Keratinocyte (primary cell): ENCODE data around the gene ADARB2. TPM values are rescaled to one million over a fixed set of nuclear protein-coding genes. Genes with fewer than 3 reads are reported as not detected.

ENCODE experiments used
- DNase-seq: peaks from one replicate; pipeline ENCODE4 v3.0.0-alpha.2; 2011; ENCODE audit warnings: low read depth, missing footprints, low spot score
- FAIRE-seq: peaks from 2 replicates; lab custom pipeline; 2011; peaks lifted over from hg19 to GRCh38; lab: Jason Lieb, UNC
- H2AFZ ChIP-seq: 2 replicates; pipeline ENCODE4 v1.6.0; 2012; ENCODE audit warnings: low read length, control low read depth, inconsistent platforms; ENCODE audit not compliant: control insufficient read depth
- H3K27ac ChIP-seq: 2 replicates; pipeline ENCODE4 v1.5.1; 2011; ENCODE audit warnings: low read length; ENCODE audit not compliant: control insufficient read depth, insufficient read depth
- H3K27me3 ChIP-seq: 3 replicates; pipeline ENCODE4 v1.6.0; 2011; ENCODE audit warnings: low read length; ENCODE audit not compliant: control insufficient read depth, insufficient read depth; ENCODE audit errors: extremely low read depth
- H3K36me3 ChIP-seq, 2 experiments: 2 replicates in 1 of 2; 3 replicates in 1 of 2; pipeline ENCODE4 v1.5.1; 2011; ENCODE audit warnings: low read length in 2 of 2, mild to moderate bottlenecking in 1 of 2; ENCODE audit not compliant: control insufficient read depth in 2 of 2, insufficient read depth in 2 of 2; ENCODE audit errors: extremely low read depth in 1 of 2
- H3K4me1 ChIP-seq: 3 replicates; pipeline ENCODE4 v1.5.1; 2011; ENCODE audit warnings: low read length; ENCODE audit not compliant: control insufficient read depth, insufficient read depth; ENCODE audit errors: extremely low read depth
- H3K4me2 ChIP-seq: 3 replicates; pipeline ENCODE4 v1.6.0; 2011; ENCODE audit warnings: low read depth, low read length; ENCODE audit not compliant: control insufficient read depth, insufficient read depth; ENCODE audit errors: extremely low read depth
- H3K4me3 ChIP-seq, 3 experiments: fragments of 200-600 bp in 1 of 3; sonication (generic) in 1 of 3; 2 replicates in 2 of 3; 3 replicates in 1 of 3; pipeline ENCODE4 v1.5.1; 2011 to 2016; ENCODE audit warnings: low read length in 3 of 3, mild to moderate bottlenecking in 3 of 3, control low read depth in 2 of 3, inconsistent platforms in 1 of 3, low read depth in 1 of 3, mixed read lengths in 1 of 3, mixed run types in 1 of 3, moderate library complexity in 1 of 3; ENCODE audit not compliant: control insufficient read depth in 2 of 3, insufficient read depth in 2 of 3; ENCODE audit errors: extremely low read depth in 1 of 3
- H3K79me2 ChIP-seq: 2 replicates; pipeline ENCODE4 v1.6.0; 2012; ENCODE audit warnings: low read length; ENCODE audit not compliant: control insufficient read depth, insufficient read depth
- H3K9ac ChIP-seq: 3 replicates; pipeline ENCODE4 v1.6.0; 2011; ENCODE audit warnings: low read length; ENCODE audit not compliant: control insufficient read depth, insufficient read depth; ENCODE audit errors: extremely low read depth
- H3K9me1 ChIP-seq: 3 replicates; pipeline ENCODE4 v1.6.0; 2011; ENCODE audit warnings: low read length; ENCODE audit not compliant: control insufficient read depth, insufficient read depth; ENCODE audit errors: extremely low read depth
- H3K9me3 ChIP-seq: 2 replicates; pipeline ENCODE4 v1.5.1; 2012; ENCODE audit warnings: low read depth, low read length; ENCODE audit not compliant: control insufficient read depth
- H4K20me1 ChIP-seq: 3 replicates; pipeline ENCODE4 v1.6.0; 2011; ENCODE audit warnings: low read length; ENCODE audit not compliant: control insufficient read depth, insufficient read depth; ENCODE audit errors: extremely low read depth
- EZH2 ChIP-seq: IDR thresholded peaks from one replicate; pipeline ENCODE4 v1.6.1; 2012; ENCODE audit warnings: inconsistent platforms, mild to moderate bottlenecking, low read length, moderate library complexity
- dilution Hi-C: fragments of 300-500 bp; cut with MboI; formaldehyde crosslinking; loops from one replicate; pipeline ENCODE4 v1.7.0; 2020; ENCODE audit warnings: low sequenced_read_pairs; ENCODE audit not compliant: extremely low pct_ligation_motif_present
- polyA plus RNA-seq, 5 experiments: library from polyadenylated mRNA; depleted of rRNA in 3 of 5; stranded (reverse) in 3 of 5; stranded (forward) in 1 of 5; unstranded in 1 of 5; fragments of >200 nt; gene quantifications; 1 replicate in 1 of 5; 2 replicates in 3 of 5; 3 replicates in 1 of 5; pipeline versions ENCODE4 v1.2.1 to v1.2.3, GENCODE V29; 2011 to 2012; ENCODE audit warnings: missing spikeins in 2 of 5, low read depth in 1 of 5, low replicate concordance in 1 of 5
- TF ChIP-seq, protein P1 (sequence below), 3 experiments: IDR thresholded peaks in 1 of 3; conservative IDR thresholded peaks in 1 of 3; optimal IDR thresholded peaks in 1 of 3; 2 replicates in 2 of 3; 3 replicates in 1 of 3; pipeline versions ENCODE3 to v1.5.1; 2011; ENCODE audit warnings: low read length in 3 of 3, mild to moderate bottlenecking in 3 of 3, moderate library complexity in 2 of 3, control low read depth in 1 of 3, inconsistent platforms in 1 of 3; ENCODE audit not compliant: insufficient read depth in 2 of 3; ENCODE audit errors: extremely low read depth in 1 of 3

The ADARB2 gene
- polyA plus RNA-seq, 1 donor (not counting 4 experiments of a cell fraction or from before 2014, with no cell fraction given), result not detected

- no peak for FAIRE-seq
- Histone ChIP-seq H3K79me2 (no peaks in the 10 kb centered on the region), H3K27ac (no peak overlapping the region), H3K36me3 (no peaks in the 10 kb centered on the region), H4K20me1 (no peaks in the 10 kb centered on the region), H3K4me3 (no peak overlapping the region), H3K27me3 (no peaks in the 10 kb centered on the region), H3K9me1 (no peaks in the 10 kb centered on the region), H3K9ac (no peak overlapping the region), H3K4me2 (no peak overlapping the region), H3K4me1 (no peaks in the 10 kb centered on the region), H2AFZ (no peak overlapping the region), H3K9me3 (no peaks in the 10 kb centered on the region)
- dilution Hi-C loops, result no loop called here
- TF ChIP-seq, protein P1, sequence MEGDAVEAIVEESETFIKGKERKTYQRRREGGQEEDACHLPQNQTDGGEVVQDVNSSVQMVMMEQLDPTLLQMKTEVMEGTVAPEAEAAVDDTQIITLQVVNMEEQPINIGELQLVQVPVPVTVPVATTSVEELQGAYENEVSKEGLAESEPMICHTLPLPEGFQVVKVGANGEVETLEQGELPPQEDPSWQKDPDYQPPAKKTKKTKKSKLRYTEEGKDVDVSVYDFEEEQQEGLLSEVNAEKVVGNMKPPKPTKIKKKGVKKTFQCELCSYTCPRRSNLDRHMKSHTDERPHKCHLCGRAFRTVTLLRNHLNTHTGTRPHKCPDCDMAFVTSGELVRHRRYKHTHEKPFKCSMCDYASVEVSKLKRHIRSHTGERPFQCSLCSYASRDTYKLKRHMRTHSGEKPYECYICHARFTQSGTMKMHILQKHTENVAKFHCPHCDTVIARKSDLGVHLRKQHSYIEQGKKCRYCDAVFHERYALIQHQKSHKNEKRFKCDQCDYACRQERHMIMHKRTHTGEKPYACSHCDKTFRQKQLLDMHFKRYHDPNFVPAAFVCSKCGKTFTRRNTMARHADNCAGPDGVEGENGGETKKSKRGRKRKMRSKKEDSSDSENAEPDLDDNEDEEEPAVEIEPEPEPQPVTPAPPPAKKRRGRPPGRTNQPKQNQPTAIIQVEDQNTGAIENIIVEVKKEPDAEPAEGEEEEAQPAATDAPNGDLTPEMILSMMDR (optimal IDR thresholded peaks at IDR 0.05 in 1 of 3, IDR thresholded peaks at IDR 0.05 in 1 of 3, conservative IDR thresholded peaks at IDR 0.05 in 1 of 3; ENCODE audit: extremely low read depth in 1 of 3, insufficient read depth in 2 of 3, low read length in 3 of 3), result no peak
- TF ChIP-seq EZH2, result no peak
- DNase-seq, result no peak
Measured at GRCh38 chr10:1183701-1184100, 553.6 kb downstream of the ADARB2 start.

DNA sequence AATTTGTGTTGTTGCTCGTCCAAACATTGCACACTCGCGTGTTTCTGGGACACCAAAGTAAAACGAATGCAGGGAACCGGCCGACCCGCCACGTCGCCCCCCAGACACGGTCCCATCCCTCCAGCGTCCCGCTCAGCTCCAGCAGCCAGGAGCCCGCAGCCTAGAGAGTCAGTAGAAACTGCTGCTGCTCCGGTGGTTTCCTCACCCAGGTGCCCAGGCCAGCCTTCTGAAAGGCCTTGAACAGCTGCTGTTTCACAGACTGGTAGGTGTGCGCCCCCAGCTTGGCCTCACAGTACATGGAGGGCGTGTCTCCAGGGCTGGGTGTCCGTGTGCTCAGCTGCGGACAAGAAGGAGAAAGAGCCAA, 554.3 kb downstream of the ADARB2 start:
- no peaks in the 10 kb centered on the region for H3K4me1 ChIP-seq
- H4K20me1 ChIP-seq, result no peaks in the 10 kb centered on the region
- H3K36me3 ChIP-seq, result no peaks in the 10 kb centered on the region
- dilution Hi-C loops, result no loop called here
- H3K27ac ChIP-seq, result no peak overlapping the region
- H3K79me2 ChIP-seq, result no peaks in the 10 kb centered on the region
- no peak overlapping the region for H3K9ac ChIP-seq
- no peaks in the 10 kb centered on the region for H3K27me3 ChIP-seq
- FAIRE-seq (no peak), DNase-seq (no peak)
- no peak overlapping the region for H2AFZ ChIP-seq
- H3K9me1 ChIP-seq, result no peaks in the 10 kb centered on the region
- H3K9me3 ChIP-seq, result no peaks in the 10 kb centered on the region
- H3K4me2 ChIP-seq, result no peak overlapping the region
- TF ChIP-seq, protein P1 (optimal IDR thresholded peaks at IDR 0.05 in 1 of 3, IDR thresholded peaks at IDR 0.05 in 1 of 3, conservative IDR thresholded peaks at IDR 0.05 in 1 of 3; ENCODE audit: extremely low read depth in 1 of 3, insufficient read depth in 2 of 3, low read length in 3 of 3), result no peak
- no peak for TF ChIP-seq EZH2
- H3K4me3 ChIP-seq, result no peak overlapping the region
